ENCODE results near the gene VAV3. TPM values are rescaled to one million over a fixed set of nuclear protein-coding genes. Genes with fewer than 3 reads are reported as not detected.

The VAV3 gene
- total RNA-seq, 2 experiments from 2014 or later, result 5.5 to 5.6 TPM

DNA sequence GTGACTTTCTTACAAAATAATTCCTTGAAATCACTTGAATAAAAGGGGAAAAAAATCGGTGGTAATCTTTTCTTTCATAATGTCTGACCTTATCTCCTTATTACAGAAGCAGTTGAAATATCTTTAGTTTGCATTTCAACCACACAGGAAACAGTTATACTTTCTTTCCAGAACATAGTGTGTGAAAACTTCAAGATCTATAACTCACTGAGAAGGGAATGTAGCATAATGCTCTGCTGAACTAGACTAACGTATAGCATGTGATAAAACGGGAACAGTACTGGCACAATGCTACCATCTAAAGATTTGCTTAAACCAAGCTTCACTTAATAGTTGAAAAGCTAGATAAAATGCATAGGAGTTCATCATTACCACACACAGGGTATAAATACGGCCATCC lies 45.0 kb downstream of the VAV3 start:
- Histone ChIP-seq H3K36me3 (ENCODE audit: insufficient read depth, low read length) (no peaks in the 10 kb centered on the region), H3K4me3 (ENCODE audit: low read length) (no peak overlapping the region), H3K27me3 (ENCODE audit: control insufficient read depth in 1 of 2, insufficient read depth in 2 of 2, low read length in 2 of 2) (no peaks in the 10 kb centered on the region), H3K4me1 (ENCODE audit: insufficient read depth, low read length) (no peaks in the 10 kb centered on the region), H3K9me3 (ENCODE audit: control insufficient read depth in 1 of 2, insufficient read depth in 1 of 2, low read length in 2 of 2) (peaks cover 3 to 5% of the 10 kb centered on the region in 2 experiments), H3K27ac (ENCODE audit: low read depth in 1 of 2, low read length in 2 of 2) (no peak overlapping the region)
- POLR2A ChIA-PET, result no interaction called here
- Mint-ChIP-seq H3K27me3 (no peaks in the 10 kb centered on the region), H3K4me1 (ENCODE audit: low read depth) (peaks cover 23% of the 10 kb centered on the region), H3K4me3 (no peak overlapping the region), H3K27ac (no peak overlapping the region), H3K36me3 (ENCODE audit: low read depth) (no peaks in the 10 kb centered on the region), H3K9me3 (no peaks in the 10 kb centered on the region)
- DNase-seq (peak in 1 of 14 experiments; percentile 8), ATAC-seq (ENCODE audit: poor library complexity) (no peak)
- intact Hi-C loops (cut with DNase I, micrococcal nuclease), result no loop called here
- TF ChIP-seq, protein P1, sequence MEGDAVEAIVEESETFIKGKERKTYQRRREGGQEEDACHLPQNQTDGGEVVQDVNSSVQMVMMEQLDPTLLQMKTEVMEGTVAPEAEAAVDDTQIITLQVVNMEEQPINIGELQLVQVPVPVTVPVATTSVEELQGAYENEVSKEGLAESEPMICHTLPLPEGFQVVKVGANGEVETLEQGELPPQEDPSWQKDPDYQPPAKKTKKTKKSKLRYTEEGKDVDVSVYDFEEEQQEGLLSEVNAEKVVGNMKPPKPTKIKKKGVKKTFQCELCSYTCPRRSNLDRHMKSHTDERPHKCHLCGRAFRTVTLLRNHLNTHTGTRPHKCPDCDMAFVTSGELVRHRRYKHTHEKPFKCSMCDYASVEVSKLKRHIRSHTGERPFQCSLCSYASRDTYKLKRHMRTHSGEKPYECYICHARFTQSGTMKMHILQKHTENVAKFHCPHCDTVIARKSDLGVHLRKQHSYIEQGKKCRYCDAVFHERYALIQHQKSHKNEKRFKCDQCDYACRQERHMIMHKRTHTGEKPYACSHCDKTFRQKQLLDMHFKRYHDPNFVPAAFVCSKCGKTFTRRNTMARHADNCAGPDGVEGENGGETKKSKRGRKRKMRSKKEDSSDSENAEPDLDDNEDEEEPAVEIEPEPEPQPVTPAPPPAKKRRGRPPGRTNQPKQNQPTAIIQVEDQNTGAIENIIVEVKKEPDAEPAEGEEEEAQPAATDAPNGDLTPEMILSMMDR (IDR thresholded peaks at IDR 0.05), result no peak
- CTCF ChIA-PET, result no interaction called here

DNA sequence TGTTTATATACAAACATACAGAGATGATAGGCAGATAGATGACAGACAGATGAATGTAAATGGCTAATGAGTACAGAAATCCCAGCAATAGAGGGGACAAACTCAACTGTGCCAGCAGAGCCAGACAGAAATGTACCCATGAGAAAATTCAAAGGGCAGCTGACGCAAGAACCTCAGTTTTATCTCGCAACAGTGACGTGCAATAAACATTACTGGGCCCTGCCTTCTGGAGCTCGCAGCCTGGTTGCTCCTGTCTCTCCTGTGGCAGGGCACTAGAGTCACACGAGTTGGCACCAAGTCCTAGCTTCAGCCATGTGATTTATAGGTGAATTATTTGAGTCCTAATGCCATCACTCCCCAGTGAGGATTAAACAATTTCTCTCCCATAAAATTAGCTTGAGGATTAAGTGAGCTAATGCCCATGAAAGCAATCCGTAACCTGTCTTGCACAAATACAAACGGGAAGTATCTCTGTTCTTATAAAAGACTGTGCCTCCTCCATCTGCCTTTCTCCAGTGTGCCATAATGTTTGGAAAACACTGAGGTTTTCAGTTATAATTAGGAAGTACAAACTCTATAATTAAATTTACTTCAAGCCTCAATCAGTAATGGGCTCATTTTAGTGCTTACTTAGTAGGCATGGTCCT lies 50.7 kb downstream of the VAV3 start:
- Mint-ChIP-seq H3K36me3 (ENCODE audit: low read depth) (no peaks in the 10 kb centered on the region), H3K4me1 (ENCODE audit: low read depth) (peaks cover 23% of the 10 kb centered on the region), H3K9me3 (no peaks in the 10 kb centered on the region), H3K27me3 (no peaks in the 10 kb centered on the region), H3K27ac (no peak overlapping the region), H3K4me3 (no peak overlapping the region)
- ATAC-seq (ENCODE audit: poor library complexity) (no peak), DNase-seq (peak in 1 of 14 experiments; percentile 14)
- Histone ChIP-seq H3K9me3 (ENCODE audit: control insufficient read depth in 1 of 2, insufficient read depth in 1 of 2, low read length in 2 of 2) (peaks cover 0 to 3% of the 10 kb centered on the region in 2 experiments), H3K4me3 (ENCODE audit: low read length) (no peak overlapping the region), H3K36me3 (ENCODE audit: insufficient read depth, low read length) (no peaks in the 10 kb centered on the region), H3K4me1 (ENCODE audit: insufficient read depth, low read length) (no peaks in the 10 kb centered on the region), H3K27me3 (ENCODE audit: control insufficient read depth in 1 of 2, insufficient read depth in 2 of 2, low read length in 2 of 2) (no peaks in the 10 kb centered on the region), H3K27ac (ENCODE audit: low read depth in 1 of 2, low read length in 2 of 2) (no peak overlapping the region)
- CTCF ChIA-PET, result no interaction called here
- POLR2A ChIA-PET, result no interaction called here
- intact Hi-C loops (cut with DNase I, micrococcal nuclease), result no loop called here
- TF ChIP-seq, protein P1 (IDR thresholded peaks at IDR 0.05), result no peak

DNA sequence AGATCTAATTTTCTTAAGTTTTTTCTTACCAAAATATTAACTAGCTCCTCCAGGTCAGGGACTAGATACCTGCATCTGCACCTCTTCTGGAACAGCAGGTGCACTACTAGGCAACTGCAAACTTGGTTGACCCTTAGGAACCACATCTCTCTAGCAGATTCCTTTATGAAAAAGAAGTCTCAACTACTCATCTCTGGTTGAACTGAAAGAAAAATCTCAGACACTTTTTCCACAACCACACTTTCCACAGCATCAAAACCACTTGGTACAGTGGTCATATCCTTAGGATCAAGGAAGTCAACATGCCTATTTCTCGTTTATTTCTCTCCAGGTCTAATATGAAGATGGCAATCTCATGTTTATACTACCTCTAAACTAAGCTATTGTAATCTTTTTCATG lies 52.3 kb downstream of the VAV3 start:
- Mint-ChIP-seq H3K27me3 (no peaks in the 10 kb centered on the region), H3K9me3 (no peaks in the 10 kb centered on the region), H3K36me3 (ENCODE audit: low read depth) (no peaks in the 10 kb centered on the region), H3K4me1 (ENCODE audit: low read depth) (peaks cover 22% of the 10 kb centered on the region), H3K27ac (no peak overlapping the region), H3K4me3 (no peak overlapping the region)
- Histone ChIP-seq H3K36me3 (ENCODE audit: insufficient read depth, low read length) (no peaks in the 10 kb centered on the region), H3K9me3 (ENCODE audit: control insufficient read depth in 1 of 2, insufficient read depth in 1 of 2, low read length in 2 of 2) (no peaks in the 10 kb centered on the region), H3K4me1 (ENCODE audit: insufficient read depth, low read length) (no peaks in the 10 kb centered on the region), H3K27ac (ENCODE audit: low read depth in 1 of 2, low read length in 2 of 2) (no peak overlapping the region), H3K27me3 (ENCODE audit: control insufficient read depth in 1 of 2, insufficient read depth in 2 of 2, low read length in 2 of 2) (no peaks in the 10 kb centered on the region), H3K4me3 (ENCODE audit: low read length) (no peak overlapping the region)
- TF ChIP-seq, protein P1 (IDR thresholded peaks at IDR 0.05), result no peak
- ChIA-PET POLR2A (interaction anchor here (0.8 to 0.9 kb wide), 2 partner anchors 12 kb away, joined by 3 read pairs; no protein-coding TSS in a partner anchor), CTCF (no interaction called here)
- intact Hi-C loops (cut with DNase I, micrococcal nuclease), result no loop called here
- no peak for DNase-seq
- no peak for ATAC-seq (ENCODE audit: poor library complexity)

Measured in CD4-positive, alpha-beta T cell (primary cell).